ENCODE measurements around the gene CD164. TPM values are rescaled to one million over a fixed set of nuclear protein-coding genes. Genes with fewer than 3 reads are reported as not detected.

The CD164 gene
- total and polyA plus RNA-seq, 2 of the 13 experiments (the other 11 are each of a cell fraction or from before 2014, with no cell fraction given): 222 to 293 TPM

DNA sequence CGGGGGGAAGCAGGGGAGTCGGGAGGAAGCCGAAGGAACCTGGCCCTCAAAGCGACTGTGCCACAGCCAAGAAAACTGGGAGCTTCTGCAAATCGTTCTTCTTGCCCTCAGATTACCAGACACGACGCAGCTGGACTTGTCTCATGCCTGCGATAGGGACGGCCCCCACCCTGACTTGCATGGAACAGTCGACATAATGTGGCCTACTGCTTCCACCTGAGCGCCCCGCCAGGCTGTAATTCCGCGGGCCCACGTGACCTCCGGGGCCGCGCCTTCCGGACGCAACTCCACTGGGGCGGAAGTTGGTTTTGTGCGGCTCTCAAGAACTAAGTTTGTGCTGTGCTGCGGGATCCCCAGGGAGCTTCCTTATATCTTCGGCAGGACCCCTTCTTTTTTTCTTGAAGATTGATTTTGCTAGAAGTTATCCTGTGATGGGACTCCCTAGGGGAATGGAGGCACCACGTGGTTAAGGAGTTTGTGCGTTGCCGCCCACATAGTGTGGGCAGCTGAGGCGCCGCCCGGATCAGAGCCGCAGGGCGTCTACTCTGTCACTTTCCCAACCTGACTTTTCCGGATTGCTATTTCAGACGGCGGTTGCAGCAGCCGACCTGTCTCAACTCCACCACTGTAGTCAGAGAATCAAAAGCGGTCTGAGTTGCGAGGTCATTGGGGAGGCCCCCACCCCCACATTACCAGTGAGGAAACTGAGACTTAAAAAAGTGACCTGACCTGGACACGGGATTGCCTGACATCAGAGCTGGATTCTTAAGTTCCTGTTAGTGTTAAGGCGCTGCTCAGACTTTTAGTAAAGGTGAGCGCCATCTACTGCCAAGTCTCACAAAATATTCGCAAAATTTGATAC is 540 bp upstream of the CD164 start (continued):
- TF ChIP-seq KDM5A (IDR thresholded peaks at IDR 0.05; ENCODE audit: borderline replicate concordance, low read length) (peak; percentile 36; the same call in 1 of the 2 replicates), YEATS4 (CRISPR knock-in tag; IDR thresholded peaks at IDR 0.05; ENCODE audit: borderline replicate concordance) (peak; percentile 69), FOXK2 (IDR thresholded peaks at IDR 0.05) (peak; percentile 100), HDAC1 (CRISPR knock-in tag; IDR thresholded peaks at IDR 0.05) (peak; percentile 58; the same call in 1 of the 2 replicates), ZSCAN21 (CRISPR knock-in tag; IDR thresholded peaks at IDR 0.05; ENCODE audit: borderline replicate concordance) (0 out of 2 replicates have a peak, but pooled peaks have one; percentile 15), ARID2 (CRISPR knock-in tag; IDR thresholded peaks at IDR 0.05; ENCODE audit: borderline replicate concordance) (peak; percentile 97; the same call in 1 of the 2 replicates)
- TF ChIP-seq, protein P1, sequence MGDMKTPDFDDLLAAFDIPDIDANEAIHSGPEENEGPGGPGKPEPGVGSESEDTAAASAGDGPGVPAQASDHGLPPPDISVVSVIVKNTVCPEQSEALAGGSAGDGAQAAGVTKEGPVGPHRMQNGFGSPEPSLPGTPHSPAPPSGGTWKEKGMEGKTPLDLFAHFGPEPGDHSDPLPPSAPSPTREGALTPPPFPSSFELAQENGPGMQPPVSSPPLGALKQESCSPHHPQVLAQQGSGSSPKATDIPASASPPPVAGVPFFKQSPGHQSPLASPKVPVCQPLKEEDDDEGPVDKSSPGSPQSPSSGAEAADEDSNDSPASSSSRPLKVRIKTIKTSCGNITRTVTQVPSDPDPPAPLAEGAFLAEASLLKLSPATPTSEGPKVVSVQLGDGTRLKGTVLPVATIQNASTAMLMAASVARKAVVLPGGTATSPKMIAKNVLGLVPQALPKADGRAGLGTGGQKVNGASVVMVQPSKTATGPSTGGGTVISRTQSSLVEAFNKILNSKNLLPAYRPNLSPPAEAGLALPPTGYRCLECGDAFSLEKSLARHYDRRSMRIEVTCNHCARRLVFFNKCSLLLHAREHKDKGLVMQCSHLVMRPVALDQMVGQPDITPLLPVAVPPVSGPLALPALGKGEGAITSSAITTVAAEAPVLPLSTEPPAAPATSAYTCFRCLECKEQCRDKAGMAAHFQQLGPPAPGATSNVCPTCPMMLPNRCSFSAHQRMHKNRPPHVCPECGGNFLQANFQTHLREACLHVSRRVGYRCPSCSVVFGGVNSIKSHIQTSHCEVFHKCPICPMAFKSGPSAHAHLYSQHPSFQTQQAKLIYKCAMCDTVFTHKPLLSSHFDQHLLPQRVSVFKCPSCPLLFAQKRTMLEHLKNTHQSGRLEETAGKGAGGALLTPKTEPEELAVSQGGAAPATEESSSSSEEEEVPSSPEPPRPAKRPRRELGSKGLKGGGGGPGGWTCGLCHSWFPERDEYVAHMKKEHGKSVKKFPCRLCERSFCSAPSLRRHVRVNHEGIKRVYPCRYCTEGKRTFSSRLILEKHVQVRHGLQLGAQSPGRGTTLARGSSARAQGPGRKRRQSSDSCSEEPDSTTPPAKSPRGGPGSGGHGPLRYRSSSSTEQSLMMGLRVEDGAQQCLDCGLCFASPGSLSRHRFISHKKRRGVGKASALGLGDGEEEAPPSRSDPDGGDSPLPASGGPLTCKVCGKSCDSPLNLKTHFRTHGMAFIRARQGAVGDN (CRISPR knock-in tag; IDR thresholded peaks at IDR 0.05): peak; percentile 77
- TF ChIP-seq, protein P2, sequence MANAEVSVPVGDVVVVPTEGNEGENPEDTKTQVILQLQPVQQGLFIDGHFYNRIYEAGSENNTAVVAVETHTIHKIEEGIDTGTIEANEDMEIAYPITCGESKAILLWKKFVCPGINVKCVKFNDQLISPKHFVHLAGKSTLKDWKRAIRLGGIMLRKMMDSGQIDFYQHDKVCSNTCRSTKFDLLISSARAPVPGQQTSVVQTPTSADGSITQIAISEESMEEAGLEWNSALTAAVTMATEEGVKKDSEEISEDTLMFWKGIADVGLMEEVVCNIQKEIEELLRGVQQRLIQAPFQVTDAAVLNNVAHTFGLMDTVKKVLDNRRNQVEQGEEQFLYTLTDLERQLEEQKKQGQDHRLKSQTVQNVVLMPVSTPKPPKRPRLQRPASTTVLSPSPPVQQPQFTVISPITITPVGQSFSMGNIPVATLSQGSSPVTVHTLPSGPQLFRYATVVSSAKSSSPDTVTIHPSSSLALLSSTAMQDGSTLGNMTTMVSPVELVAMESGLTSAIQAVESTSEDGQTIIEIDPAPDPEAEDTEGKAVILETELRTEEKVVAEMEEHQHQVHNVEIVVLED (CRISPR knock-in tag; IDR thresholded peaks at IDR 0.05; ENCODE audit: borderline replicate concordance): peak; percentile 68; the same call in 1 of the 2 replicates
- TF ChIP-seq, protein P3, sequence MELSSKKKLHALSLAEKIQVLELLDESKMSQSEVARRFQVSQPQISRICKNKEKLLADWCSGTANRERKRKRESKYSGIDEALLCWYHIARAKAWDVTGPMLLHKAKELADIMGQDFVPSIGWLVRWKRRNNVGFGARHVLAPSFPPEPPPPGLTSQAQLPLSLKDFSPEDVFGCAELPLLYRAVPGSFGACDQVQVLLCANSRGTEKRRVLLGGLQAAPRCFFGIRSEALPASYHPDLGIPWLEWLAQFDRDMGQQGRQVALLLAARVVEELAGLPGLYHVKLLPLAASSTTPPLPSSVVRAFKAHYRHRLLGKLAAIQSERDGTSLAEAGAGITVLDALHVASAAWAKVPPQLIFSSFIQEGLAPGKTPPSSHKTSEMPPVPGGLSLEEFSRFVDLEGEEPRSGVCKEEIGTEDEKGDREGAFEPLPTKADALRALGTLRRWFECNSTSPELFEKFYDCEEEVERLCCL (CRISPR knock-in tag; IDR thresholded peaks at IDR 0.05; ENCODE audit: borderline replicate concordance): 0 out of 2 replicates have a peak, but pooled peaks have one; percentile 0

All from HepG2 (cell line).